ENCODE data around the gene FBXL12.

DNA sequence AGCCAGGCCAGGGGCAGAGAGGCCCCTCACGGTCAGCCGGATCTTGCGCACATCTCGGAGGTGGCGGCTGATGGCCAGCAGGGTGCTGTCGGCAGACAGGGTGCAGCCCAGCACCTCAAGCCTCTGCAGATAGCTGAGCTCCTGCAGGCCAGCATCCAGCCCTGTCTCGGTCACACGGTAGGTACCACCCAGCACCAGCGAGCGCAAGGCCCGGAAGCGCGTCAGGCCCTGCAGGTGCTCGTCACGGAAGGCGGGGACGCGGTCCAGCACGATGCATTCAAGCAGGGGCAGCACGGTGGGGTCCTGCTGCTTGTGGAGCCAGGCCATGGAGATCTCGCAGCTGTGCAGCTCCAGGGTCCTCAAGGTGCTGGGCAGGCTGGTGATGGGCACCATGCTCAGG, 7.7 kb downstream of the FBXL12 start:
- no peak for TF ChIP-seq POLR2A (IDR thresholded peaks at IDR 0.05)
- TF ChIP-seq, protein P1, sequence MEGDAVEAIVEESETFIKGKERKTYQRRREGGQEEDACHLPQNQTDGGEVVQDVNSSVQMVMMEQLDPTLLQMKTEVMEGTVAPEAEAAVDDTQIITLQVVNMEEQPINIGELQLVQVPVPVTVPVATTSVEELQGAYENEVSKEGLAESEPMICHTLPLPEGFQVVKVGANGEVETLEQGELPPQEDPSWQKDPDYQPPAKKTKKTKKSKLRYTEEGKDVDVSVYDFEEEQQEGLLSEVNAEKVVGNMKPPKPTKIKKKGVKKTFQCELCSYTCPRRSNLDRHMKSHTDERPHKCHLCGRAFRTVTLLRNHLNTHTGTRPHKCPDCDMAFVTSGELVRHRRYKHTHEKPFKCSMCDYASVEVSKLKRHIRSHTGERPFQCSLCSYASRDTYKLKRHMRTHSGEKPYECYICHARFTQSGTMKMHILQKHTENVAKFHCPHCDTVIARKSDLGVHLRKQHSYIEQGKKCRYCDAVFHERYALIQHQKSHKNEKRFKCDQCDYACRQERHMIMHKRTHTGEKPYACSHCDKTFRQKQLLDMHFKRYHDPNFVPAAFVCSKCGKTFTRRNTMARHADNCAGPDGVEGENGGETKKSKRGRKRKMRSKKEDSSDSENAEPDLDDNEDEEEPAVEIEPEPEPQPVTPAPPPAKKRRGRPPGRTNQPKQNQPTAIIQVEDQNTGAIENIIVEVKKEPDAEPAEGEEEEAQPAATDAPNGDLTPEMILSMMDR (IDR thresholded peaks at IDR 0.05): no peak
